SU-DHL-6 (cell line): ENCODE data around the gene HIRIP3.

Source experiments
- H2AFZ ChIP-seq: fragments of 200-600 bp; sonication (generic); 2 replicates; pipeline ENCODE4 v1.6.1; 2014; ENCODE audit warnings: low read depth, mild to moderate bottlenecking, moderate library complexity, mixed read lengths, antibody characterized with exemption, low read length; ENCODE audit not compliant: severe bottlenecking
- H3F3A ChIP-seq: fragments of 200-600 bp; shearing (Covaris generic); 2 replicates; pipeline ENCODE4 v1.6.0; 2016; ENCODE audit warnings: antibody characterized with exemption, mild to moderate bottlenecking; ENCODE audit not compliant: insufficient read depth
- H3K27ac ChIP-seq: fragments of 200-600 bp; sonication (generic); 2 replicates; pipeline ENCODE4 v1.5.1; 2016; ENCODE audit warnings: low read depth, mild to moderate bottlenecking, low read length, moderate library complexity, mixed read lengths
- H3K27me3 ChIP-seq: fragments of 200-600 bp; sonication (generic), shearing (Covaris generic); 2 replicates; pipeline ENCODE4 v1.6.0; 2014; ENCODE audit warnings: mild to moderate bottlenecking, low read length
- H3K36me3 ChIP-seq: fragments of 200-600 bp; sonication (generic); 2 replicates; pipeline ENCODE4 v1.6.1; 2014; ENCODE audit warnings: mild to moderate bottlenecking, low read length, mixed read lengths
- H3K4me2 ChIP-seq: fragments of 300-600, 200-600 bp; shearing (Covaris generic), sonication (generic); 2 replicates; pipeline ENCODE4 v1.6.0; 2014; ENCODE audit warnings: low read length, low read depth, mild to moderate bottlenecking; ENCODE audit not compliant: poor library complexity, severe bottlenecking
- H3K4me3 ChIP-seq: fragments of 200-600 bp; sonication (generic); 2 replicates; pipeline ENCODE4 v1.5.1; 2014; ENCODE audit warnings: antibody characterized with exemption, low read length, mild to moderate bottlenecking, mixed read lengths; ENCODE audit not compliant: insufficient read depth, poor library complexity, severe bottlenecking
- H3K79me2 ChIP-seq: fragments of 200-600 bp; sonication (generic); 2 replicates; pipeline ENCODE4 v1.6.1; 2014; ENCODE audit warnings: mild to moderate bottlenecking, low read length, moderate library complexity; ENCODE audit not compliant: insufficient read depth
- H3K9ac ChIP-seq: fragments of 200-600 bp; sonication (generic); 2 replicates; pipeline ENCODE4 v1.7.0; 2014; ENCODE audit warnings: mild to moderate bottlenecking, low read length
- H3K9me2 ChIP-seq: fragments of 200-600 bp; sonication (generic); replicated peaks from 2 replicates; pipeline ENCODE4 v1.6.1; 2014; ENCODE audit warnings: low read length; ENCODE audit not compliant: insufficient read depth
- H3K9me3 ChIP-seq: fragments of 200-600 bp; sonication (generic); 2 replicates; pipeline ENCODE4 v1.6.1; 2014; ENCODE audit warnings: low read length, mixed read lengths; ENCODE audit not compliant: insufficient read depth
- H4K20me1 ChIP-seq: fragments of 200-600 bp; sonication (generic); 2 replicates; pipeline ENCODE4 v1.6.1; 2014; ENCODE audit warnings: low read depth, mild to moderate bottlenecking, antibody characterized with exemption, low read length, moderate library complexity, mixed read lengths
- CTCF ChIP-seq: fragments of 200-600 bp; sonication (generic); IDR thresholded peaks from one replicate; pipeline ENCODE4 v1.5.1; 2017; ENCODE audit warnings: antibody characterized with exemption, mild to moderate bottlenecking, low read length, moderate library complexity; ENCODE audit not compliant: insufficient read depth, poor library complexity, severe bottlenecking
- EZH2phosphoT487 ChIP-seq: fragments of 200-600 bp; sonication (generic), shearing (Covaris generic); conservative IDR thresholded peaks from 2 replicates; pipeline ENCODE4 v1.6.1; 2018; ENCODE audit warnings: mild to moderate bottlenecking, antibody characterized with exemption, low read length, moderate library complexity, mixed read lengths

Gene HIRIP3

GRCh38 chr16:29978081-29978480, 17.3 kb downstream of the HIRIP3 start:
- Histone ChIP-seq H3K4me3 (no peak overlapping the region), H3K27ac (no peak overlapping the region), H3K9ac (no peak overlapping the region), H3K9me3 (no peaks in the 10 kb centered on the region), H3K36me3 (0 out of 2 replicates have a peak, but pooled peaks cover 4% of the 10 kb centered on the region), H3K27me3 (no peaks in the 10 kb centered on the region), H4K20me1 (no peaks in the 10 kb centered on the region), H3K9me2 (no peaks in the 10 kb centered on the region), H3K4me2 (no peak overlapping the region), H3F3A (0 out of 2 replicates have a peak, but pooled peaks cover under 1% of the 10 kb centered on the region), H3K79me2 (peaks cover 37% of the 10 kb centered on the region), H2AFZ (no peak overlapping the region)
- no peak for TF ChIP-seq CTCF
- TF ChIP-seq EZH2phosphoT487, result no peak

- H3K9ac ChIP-seq, result no peak overlapping the region
- H4K20me1 ChIP-seq, result no peaks in the 10 kb centered on the region
- H3K4me2 ChIP-seq, result no peak overlapping the region
Measured at GRCh38 chr16:29977063-29977825, 18.2 kb downstream of the HIRIP3 start.

GRCh38 chr16:29975811-29976511, 19.5 kb downstream of the HIRIP3 start:
- no peaks in the 10 kb centered on the region for H3K27me3 ChIP-seq
- peaks cover 16% of the 10 kb centered on the region for H3F3A ChIP-seq
- no peaks in the 10 kb centered on the region for H4K20me1 ChIP-seq
- peak overlapping the region; percentile 8; the same call in 1 of the 2 replicates for H3K27ac ChIP-seq
- H3K9me2 ChIP-seq, result no peaks in the 10 kb centered on the region
- no peak overlapping the region for H2AFZ ChIP-seq
- no peaks in the 10 kb centered on the region for H3K9me3 ChIP-seq
- peaks cover 37% of the 10 kb centered on the region for H3K79me2 ChIP-seq
- TF ChIP-seq CTCF (no peak), EZH2phosphoT487 (no peak)
- peak overlapping the region; percentile 97 for H3K9ac ChIP-seq
- peak overlapping the region; percentile 82 for H3K4me3 ChIP-seq
- H3K4me2 ChIP-seq, result peak overlapping the region; percentile 78
- 0 out of 2 replicates have a peak, but pooled peaks cover 4% of the 10 kb centered on the region for H3K36me3 ChIP-seq

More at GRCh38 chr16:29977063-29977825, 18.2 kb downstream of the HIRIP3 start:
- H3K4me3 ChIP-seq, result no peak overlapping the region
- no peak overlapping the region for H3K27ac ChIP-seq
- H3K27me3 ChIP-seq, result no peaks in the 10 kb centered on the region
- H3K36me3 ChIP-seq, result 0 out of 2 replicates have a peak, but pooled peaks cover 4% of the 10 kb centered on the region
- H3F3A ChIP-seq, result peaks cover 9% of the 10 kb centered on the region
- H3K79me2 ChIP-seq, result peaks cover 37% of the 10 kb centered on the region
- no peaks in the 10 kb centered on the region for H3K9me2 ChIP-seq
- TF ChIP-seq EZH2phosphoT487 (no peak), CTCF (no peak)
- no peaks in the 10 kb centered on the region for H3K9me3 ChIP-seq
- H2AFZ ChIP-seq, result no peak overlapping the region
